ENCODE measurements around the gene HDAC9.

The HDAC9 gene

GRCh38 chr7:18806177-18806576, 310.6 kb downstream of the HDAC9 start:
- DNase-seq (ENCODE audit: low read depth): no peak
- no peak for TF ChIP-seq CTCF (IDR thresholded peaks at IDR 0.05; ENCODE audit: control insufficient read depth, insufficient read depth, low read depth, low read length, missing control alignments)
- no peak overlapping the region for H3K4me3 ChIP-seq (ENCODE audit: control insufficient read depth, low read depth, low read length)

- no peak for DNase-seq (ENCODE audit: low read depth)
- no peak overlapping the region for H3K4me3 ChIP-seq (ENCODE audit: control insufficient read depth, low read depth, low read length)
- no peak for TF ChIP-seq CTCF (IDR thresholded peaks at IDR 0.05; ENCODE audit: control insufficient read depth, insufficient read depth, low read depth, low read length, missing control alignments)
Measured at GRCh38 chr7:18808026-18808425, 312.5 kb downstream of the HDAC9 start.

- no peak overlapping the region for H3K4me3 ChIP-seq (ENCODE audit: control insufficient read depth, low read depth, low read length)
- no peak for DNase-seq (ENCODE audit: low read depth)
- TF ChIP-seq CTCF (IDR thresholded peaks at IDR 0.05; ENCODE audit: control insufficient read depth, insufficient read depth, low read depth, low read length, missing control alignments): no peak
Measured at GRCh38 chr7:18815261-18815960, 319.9 kb downstream of the HDAC9 start.

- TF ChIP-seq CTCF (IDR thresholded peaks at IDR 0.05; ENCODE audit: control insufficient read depth, insufficient read depth, low read depth, low read length, missing control alignments): no peak
- no peak for DNase-seq (ENCODE audit: low read depth)
- no peak overlapping the region for H3K4me3 ChIP-seq (ENCODE audit: control insufficient read depth, low read depth, low read length)
Measured at GRCh38 chr7:18820981-18821380, 325.4 kb downstream of the HDAC9 start.

GRCh38 chr7:18821554-18821953, 326.0 kb downstream of the HDAC9 start:
- DNase-seq (ENCODE audit: low read depth): no peak
- TF ChIP-seq CTCF (IDR thresholded peaks at IDR 0.05; ENCODE audit: control insufficient read depth, insufficient read depth, low read depth, low read length, missing control alignments): no peak
- no peak overlapping the region for H3K4me3 ChIP-seq (ENCODE audit: control insufficient read depth, low read depth, low read length)

GRCh38 chr7:18824157-18824556, 328.6 kb downstream of the HDAC9 start:
- DNase-seq (ENCODE audit: low read depth): no peak
- no peak for TF ChIP-seq CTCF (IDR thresholded peaks at IDR 0.05; ENCODE audit: control insufficient read depth, insufficient read depth, low read depth, low read length, missing control alignments)
- H3K4me3 ChIP-seq (ENCODE audit: control insufficient read depth, low read depth, low read length): no peak overlapping the region
